ENCODE measurements around the gene PTH2R.

DNA sequence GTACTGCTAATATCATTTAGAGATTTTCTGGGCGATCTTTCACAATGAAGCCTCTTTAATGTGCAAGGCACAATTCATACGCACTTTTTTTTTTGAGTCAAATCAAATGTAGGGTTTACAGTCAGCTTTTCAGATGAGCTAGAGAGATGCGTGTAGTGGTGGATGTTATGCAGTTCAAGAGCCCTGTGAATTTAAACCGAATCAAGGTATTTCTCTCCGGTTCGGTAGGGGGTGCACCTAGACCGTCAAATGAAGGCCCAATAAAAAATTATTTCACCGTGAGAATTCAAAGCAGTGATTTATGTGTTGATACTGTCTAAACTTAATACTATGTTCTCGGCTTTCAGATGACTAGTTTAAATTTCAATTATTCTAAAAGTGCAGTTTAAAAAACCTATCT lies 1.1 kb downstream of the PTH2R start:
- TF ChIP-seq POLR2A (IDR thresholded peaks at IDR 0.05), result no peak
- TF ChIP-seq CTCF (IDR thresholded peaks at IDR 0.05), result peak in 3 of 6 experiments; percentile 29 to 40 (median 33)

Data from Peyer's patch (tissue), 4 donors.